Measurements from ENCODE around the gene MVB12A. TPM values are rescaled to one million over a fixed set of nuclear protein-coding genes. Genes with fewer than 3 reads are reported as not detected.

Gene MVB12A
- total and polyA plus RNA-seq, 2 experiments from 2014 or later, result 36.6 to 60.3 TPM

DNA sequence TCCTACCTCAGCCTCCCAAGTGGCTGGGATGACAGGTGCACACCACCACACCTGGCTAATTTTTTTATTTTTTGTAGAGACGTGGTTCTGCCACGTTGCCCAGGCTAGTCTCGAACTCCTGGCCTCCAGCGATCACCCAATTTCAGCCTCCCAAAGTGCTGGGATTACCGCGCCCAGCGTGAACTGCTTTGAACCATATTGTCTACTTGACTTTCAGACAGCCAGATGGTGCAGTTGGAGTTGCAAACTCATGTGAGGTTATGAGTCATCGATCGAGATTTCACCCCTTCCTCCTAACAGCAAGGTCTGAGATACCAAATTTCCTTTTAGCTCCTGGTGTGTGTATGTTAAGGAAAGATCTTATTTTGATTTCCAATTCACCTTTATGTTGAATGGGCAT lies 53.2 kb downstream of the MVB12A start:
- peaks cover 12% of the 10 kb centered on the region for H3K4me1 ChIP-seq (ENCODE audit: insufficient read depth)
- 0 out of 2 replicates have a peak, but pooled peaks cover 3% of the 10 kb centered on the region for H3F3A ChIP-seq (replicated peaks; ENCODE audit: low read depth)
- H3K27ac Mint-ChIP-seq, result no peak overlapping the region
- H3K79me2 ChIP-seq (replicated peaks; ENCODE audit: insufficient read depth), result no peaks in the 10 kb centered on the region
- H3K36me3 Mint-ChIP-seq (ENCODE audit: low read depth), result no peaks in the 10 kb centered on the region; the same call in 2 of the 3 replicates
- peaks cover 16% of the 10 kb centered on the region for H3K27me3 ChIP-seq (ENCODE audit: insufficient read depth)
- peaks cover 21% of the 10 kb centered on the region for H3K4me1 Mint-ChIP-seq
- H3K9me3 Mint-ChIP-seq, result no peaks in the 10 kb centered on the region
- ATAC-seq (no peak), DNase-seq (ENCODE audit: low spot score) (no peak)
- no peaks in the 10 kb centered on the region for H4K20me1 ChIP-seq (replicated peaks; ENCODE audit: insufficient read depth)
- no peak overlapping the region for H3K27ac ChIP-seq (ENCODE audit: low read depth)
- no peak overlapping the region for H3K4me3 Mint-ChIP-seq
- no peak overlapping the region for H3K4me3 ChIP-seq
- H3K27me3 Mint-ChIP-seq (ENCODE audit: insufficient read depth, low read depth, poor library complexity), result peaks cover 25% of the 10 kb centered on the region
- H3K36me3 ChIP-seq (ENCODE audit: insufficient read depth), result no peaks in the 10 kb centered on the region
- TF ChIP-seq ZNF331 (CRISPR knock-in tag; IDR thresholded peaks at IDR 0.05; ENCODE audit: low read depth) (no peak), CREB1 (CRISPR knock-in tag; IDR thresholded peaks at IDR 0.05; ENCODE audit: low read depth) (no peak), ZNF114 (CRISPR knock-in tag; IDR thresholded peaks at IDR 0.05) (no peak), POLR2AphosphoS5 (IDR thresholded peaks at IDR 0.05; ENCODE audit: low read depth) (no peak), EZH2 (IDR thresholded peaks at IDR 0.05; ENCODE audit: low read depth, unreplicated experiment) (no peak), STAT1 (IDR thresholded peaks at IDR 0.05; ENCODE audit: unreplicated experiment) (no peak), EZH2phosphoT487 (IDR thresholded peaks at IDR 0.05; ENCODE audit: unreplicated experiment) (no peak), NANOG (IDR thresholded peaks at IDR 0.05; ENCODE audit: borderline replicate concordance) (no peak), JUNB (IDR thresholded peaks at IDR 0.05; ENCODE audit: unreplicated experiment) (no peak)
- TF ChIP-seq, protein P1, sequence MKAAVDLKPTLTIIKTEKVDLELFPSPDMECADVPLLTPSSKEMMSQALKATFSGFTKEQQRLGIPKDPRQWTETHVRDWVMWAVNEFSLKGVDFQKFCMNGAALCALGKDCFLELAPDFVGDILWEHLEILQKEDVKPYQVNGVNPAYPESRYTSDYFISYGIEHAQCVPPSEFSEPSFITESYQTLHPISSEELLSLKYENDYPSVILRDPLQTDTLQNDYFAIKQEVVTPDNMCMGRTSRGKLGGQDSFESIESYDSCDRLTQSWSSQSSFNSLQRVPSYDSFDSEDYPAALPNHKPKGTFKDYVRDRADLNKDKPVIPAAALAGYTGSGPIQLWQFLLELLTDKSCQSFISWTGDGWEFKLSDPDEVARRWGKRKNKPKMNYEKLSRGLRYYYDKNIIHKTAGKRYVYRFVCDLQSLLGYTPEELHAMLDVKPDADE (IDR thresholded peaks at IDR 0.05), result no peak
- TF ChIP-seq, protein P2, sequence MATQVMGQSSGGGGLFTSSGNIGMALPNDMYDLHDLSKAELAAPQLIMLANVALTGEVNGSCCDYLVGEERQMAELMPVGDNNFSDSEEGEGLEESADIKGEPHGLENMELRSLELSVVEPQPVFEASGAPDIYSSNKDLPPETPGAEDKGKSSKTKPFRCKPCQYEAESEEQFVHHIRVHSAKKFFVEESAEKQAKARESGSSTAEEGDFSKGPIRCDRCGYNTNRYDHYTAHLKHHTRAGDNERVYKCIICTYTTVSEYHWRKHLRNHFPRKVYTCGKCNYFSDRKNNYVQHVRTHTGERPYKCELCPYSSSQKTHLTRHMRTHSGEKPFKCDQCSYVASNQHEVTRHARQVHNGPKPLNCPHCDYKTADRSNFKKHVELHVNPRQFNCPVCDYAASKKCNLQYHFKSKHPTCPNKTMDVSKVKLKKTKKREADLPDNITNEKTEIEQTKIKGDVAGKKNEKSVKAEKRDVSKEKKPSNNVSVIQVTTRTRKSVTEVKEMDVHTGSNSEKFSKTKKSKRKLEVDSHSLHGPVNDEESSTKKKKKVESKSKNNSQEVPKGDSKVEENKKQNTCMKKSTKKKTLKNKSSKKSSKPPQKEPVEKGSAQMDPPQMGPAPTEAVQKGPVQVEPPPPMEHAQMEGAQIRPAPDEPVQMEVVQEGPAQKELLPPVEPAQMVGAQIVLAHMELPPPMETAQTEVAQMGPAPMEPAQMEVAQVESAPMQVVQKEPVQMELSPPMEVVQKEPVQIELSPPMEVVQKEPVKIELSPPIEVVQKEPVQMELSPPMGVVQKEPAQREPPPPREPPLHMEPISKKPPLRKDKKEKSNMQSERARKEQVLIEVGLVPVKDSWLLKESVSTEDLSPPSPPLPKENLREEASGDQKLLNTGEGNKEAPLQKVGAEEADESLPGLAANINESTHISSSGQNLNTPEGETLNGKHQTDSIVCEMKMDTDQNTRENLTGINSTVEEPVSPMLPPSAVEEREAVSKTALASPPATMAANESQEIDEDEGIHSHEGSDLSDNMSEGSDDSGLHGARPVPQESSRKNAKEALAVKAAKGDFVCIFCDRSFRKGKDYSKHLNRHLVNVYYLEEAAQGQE (IDR thresholded peaks at IDR 0.05; ENCODE audit: unreplicated experiment), result no peak
- TF ChIP-seq, protein P3, sequence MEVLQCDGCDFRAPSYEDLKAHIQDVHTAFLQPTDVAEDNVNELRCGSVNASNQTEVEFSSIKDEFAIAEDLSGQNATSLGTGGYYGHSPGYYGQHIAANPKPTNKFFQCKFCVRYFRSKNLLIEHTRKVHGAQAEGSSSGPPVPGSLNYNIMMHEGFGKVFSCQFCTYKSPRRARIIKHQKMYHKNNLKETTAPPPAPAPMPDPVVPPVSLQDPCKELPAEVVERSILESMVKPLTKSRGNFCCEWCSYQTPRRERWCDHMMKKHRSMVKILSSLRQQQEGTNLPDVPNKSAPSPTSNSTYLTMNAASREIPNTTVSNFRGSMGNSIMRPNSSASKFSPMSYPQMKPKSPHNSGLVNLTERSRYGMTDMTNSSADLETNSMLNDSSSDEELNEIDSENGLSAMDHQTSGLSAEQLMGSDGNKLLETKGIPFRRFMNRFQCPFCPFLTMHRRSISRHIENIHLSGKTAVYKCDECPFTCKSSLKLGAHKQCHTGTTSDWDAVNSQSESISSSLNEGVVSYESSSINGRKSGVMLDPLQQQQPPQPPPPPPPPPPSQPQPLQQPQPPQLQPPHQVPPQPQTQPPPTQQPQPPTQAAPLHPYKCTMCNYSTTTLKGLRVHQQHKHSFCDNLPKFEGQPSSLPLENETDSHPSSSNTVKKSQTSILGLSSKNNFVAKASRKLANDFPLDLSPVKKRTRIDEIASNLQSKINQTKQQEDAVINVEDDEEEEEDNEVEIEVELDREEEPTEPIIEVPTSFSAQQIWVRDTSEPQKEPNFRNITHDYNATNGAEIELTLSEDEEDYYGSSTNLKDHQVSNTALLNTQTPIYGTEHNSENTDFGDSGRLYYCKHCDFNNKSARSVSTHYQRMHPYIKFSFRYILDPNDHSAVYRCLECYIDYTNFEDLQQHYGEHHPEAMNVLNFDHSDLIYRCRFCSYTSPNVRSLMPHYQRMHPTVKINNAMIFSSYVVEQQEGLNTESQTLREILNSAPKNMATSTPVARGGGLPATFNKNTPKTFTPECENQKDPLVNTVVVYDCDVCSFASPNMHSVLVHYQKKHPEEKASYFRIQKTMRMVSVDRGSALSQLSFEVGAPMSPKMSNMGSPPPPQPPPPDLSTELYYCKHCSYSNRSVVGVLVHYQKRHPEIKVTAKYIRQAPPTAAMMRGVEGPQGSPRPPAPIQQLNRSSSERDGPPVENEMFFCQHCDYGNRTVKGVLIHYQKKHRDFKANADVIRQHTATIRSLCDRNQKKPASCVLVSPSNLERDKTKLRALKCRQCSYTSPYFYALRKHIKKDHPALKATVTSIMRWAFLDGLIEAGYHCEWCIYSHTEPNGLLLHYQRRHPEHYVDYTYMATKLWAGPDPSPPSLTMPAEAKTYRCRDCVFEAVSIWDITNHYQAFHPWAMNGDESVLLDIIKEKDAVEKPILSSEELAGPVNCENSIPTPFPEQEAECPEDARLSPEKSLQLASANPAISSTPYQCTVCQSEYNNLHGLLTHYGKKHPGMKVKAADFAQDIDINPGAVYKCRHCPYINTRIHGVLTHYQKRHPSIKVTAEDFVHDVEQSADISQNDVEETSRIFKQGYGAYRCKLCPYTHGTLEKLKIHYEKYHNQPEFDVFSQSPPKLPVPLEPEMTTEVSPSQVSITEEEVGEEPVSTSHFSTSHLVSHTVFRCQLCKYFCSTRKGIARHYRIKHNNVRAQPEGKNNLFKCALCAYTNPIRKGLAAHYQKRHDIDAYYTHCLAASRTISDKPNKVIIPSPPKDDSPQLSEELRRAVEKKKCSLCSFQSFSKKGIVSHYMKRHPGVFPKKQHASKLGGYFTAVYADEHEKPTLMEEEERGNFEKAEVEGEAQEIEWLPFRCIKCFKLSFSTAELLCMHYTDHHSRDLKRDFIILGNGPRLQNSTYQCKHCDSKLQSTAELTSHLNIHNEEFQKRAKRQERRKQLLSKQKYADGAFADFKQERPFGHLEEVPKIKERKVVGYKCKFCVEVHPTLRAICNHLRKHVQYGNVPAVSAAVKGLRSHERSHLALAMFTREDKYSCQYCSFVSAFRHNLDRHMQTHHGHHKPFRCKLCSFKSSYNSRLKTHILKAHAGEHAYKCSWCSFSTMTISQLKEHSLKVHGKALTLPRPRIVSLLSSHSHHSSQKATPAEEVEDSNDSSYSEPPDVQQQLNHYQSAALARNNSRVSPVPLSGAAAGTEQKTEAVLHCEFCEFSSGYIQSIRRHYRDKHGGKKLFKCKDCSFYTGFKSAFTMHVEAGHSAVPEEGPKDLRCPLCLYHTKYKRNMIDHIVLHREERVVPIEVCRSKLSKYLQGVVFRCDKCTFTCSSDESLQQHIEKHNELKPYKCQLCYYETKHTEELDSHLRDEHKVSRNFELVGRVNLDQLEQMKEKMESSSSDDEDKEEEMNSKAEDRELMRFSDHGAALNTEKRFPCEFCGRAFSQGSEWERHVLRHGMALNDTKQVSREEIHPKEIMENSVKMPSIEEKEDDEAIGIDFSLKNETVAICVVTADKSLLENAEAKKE (CRISPR knock-in tag; IDR thresholded peaks at IDR 0.05), result no peak
- TF ChIP-seq, protein P4, sequence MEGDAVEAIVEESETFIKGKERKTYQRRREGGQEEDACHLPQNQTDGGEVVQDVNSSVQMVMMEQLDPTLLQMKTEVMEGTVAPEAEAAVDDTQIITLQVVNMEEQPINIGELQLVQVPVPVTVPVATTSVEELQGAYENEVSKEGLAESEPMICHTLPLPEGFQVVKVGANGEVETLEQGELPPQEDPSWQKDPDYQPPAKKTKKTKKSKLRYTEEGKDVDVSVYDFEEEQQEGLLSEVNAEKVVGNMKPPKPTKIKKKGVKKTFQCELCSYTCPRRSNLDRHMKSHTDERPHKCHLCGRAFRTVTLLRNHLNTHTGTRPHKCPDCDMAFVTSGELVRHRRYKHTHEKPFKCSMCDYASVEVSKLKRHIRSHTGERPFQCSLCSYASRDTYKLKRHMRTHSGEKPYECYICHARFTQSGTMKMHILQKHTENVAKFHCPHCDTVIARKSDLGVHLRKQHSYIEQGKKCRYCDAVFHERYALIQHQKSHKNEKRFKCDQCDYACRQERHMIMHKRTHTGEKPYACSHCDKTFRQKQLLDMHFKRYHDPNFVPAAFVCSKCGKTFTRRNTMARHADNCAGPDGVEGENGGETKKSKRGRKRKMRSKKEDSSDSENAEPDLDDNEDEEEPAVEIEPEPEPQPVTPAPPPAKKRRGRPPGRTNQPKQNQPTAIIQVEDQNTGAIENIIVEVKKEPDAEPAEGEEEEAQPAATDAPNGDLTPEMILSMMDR (conservative IDR thresholded peaks at IDR 0.05; ENCODE audit: low read depth in 2 of 2), result no peak
- H3K9me2 ChIP-seq (ENCODE audit: insufficient read depth), result no peaks in the 10 kb centered on the region
- H2AFZ ChIP-seq, result no peak overlapping the region
- H3K4me2 ChIP-seq, result no peak overlapping the region
